ENCODE measurements around the gene BCL11B. TPM values are rescaled to one million over a fixed set of nuclear protein-coding genes. Genes with fewer than 3 reads are reported as not detected.

BCL11B gene
- total and polyA plus RNA-seq, 4 donors = 0.04 to 0.42 (median 0.16) TPM

DNA sequence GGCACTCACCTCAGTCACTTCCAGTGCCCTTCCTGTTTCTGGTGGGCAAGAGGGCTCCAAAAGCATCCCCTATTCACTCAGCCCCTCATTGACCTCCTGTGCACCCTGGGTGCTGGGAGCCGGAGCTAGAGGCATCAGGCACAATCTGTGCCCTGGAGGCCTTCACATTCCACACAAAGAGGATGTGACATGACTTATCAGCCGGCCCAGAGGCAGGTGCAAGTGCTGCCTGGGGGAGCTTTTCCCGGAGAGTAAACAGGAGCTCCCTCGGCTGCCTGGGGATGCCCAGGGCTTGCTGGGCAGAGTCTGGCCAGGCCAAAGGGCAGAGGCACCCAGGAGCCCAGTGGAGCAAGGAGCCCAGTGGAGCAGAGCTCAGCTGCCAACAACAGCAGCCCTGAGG is 64.5 kb downstream of the BCL11B start:
- Histone ChIP-seq H3K9ac (ENCODE audit: low read depth in 1 of 2, low read length in 2 of 2) (no peak overlapping the region), H3K27ac (ENCODE audit: low read depth in 1 of 2, low read length in 2 of 2) (no peak overlapping the region), H3K4me3 (ENCODE audit: low read depth in 1 of 3, low read length in 3 of 3) (no peak overlapping the region), H3K36me3 (ENCODE audit: control insufficient read depth in 4 of 4, insufficient read depth in 3 of 4, low read depth in 1 of 4, low read length in 3 of 4) (no peaks in the 10 kb centered on the region), H3K27me3 (ENCODE audit: control insufficient read depth in 4 of 4, insufficient read depth in 4 of 4, low read length in 3 of 4) (no peaks in the 10 kb centered on the region), H3K4me1 (ENCODE audit: control insufficient read depth in 4 of 4, insufficient read depth in 4 of 4, low read length in 3 of 4) (no peaks in the 10 kb centered on the region), H3K9me3 (ENCODE audit: control insufficient read depth in 4 of 4, low read length in 3 of 4) (no peaks in the 10 kb centered on the region)
- WGBS = 42% methylated on average over 4 of the region's 4 CpGs
- DNase-seq (ENCODE audit: low spot score) = no peak
- no peak for TF ChIP-seq RAD21 (IDR thresholded peaks at IDR 0.05)
- no peak for TF ChIP-seq FOXA2 (IDR thresholded peaks at IDR 0.05)
- TF ChIP-seq NR2F2 (IDR thresholded peaks at IDR 0.05) = no peak
- no peak for TF ChIP-seq TAF1 (conservative IDR thresholded peaks at IDR 0.05)
- TF ChIP-seq, protein P1, sequence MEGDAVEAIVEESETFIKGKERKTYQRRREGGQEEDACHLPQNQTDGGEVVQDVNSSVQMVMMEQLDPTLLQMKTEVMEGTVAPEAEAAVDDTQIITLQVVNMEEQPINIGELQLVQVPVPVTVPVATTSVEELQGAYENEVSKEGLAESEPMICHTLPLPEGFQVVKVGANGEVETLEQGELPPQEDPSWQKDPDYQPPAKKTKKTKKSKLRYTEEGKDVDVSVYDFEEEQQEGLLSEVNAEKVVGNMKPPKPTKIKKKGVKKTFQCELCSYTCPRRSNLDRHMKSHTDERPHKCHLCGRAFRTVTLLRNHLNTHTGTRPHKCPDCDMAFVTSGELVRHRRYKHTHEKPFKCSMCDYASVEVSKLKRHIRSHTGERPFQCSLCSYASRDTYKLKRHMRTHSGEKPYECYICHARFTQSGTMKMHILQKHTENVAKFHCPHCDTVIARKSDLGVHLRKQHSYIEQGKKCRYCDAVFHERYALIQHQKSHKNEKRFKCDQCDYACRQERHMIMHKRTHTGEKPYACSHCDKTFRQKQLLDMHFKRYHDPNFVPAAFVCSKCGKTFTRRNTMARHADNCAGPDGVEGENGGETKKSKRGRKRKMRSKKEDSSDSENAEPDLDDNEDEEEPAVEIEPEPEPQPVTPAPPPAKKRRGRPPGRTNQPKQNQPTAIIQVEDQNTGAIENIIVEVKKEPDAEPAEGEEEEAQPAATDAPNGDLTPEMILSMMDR (IDR thresholded peaks at IDR 0.05; ENCODE audit: low read depth, low read length, missing input control) = no peak
- no peak for TF ChIP-seq ZBTB33 (IDR thresholded peaks at IDR 0.05)
- TF ChIP-seq SP1 (IDR thresholded peaks at IDR 0.05) = no peak
- TF ChIP-seq GABPA (IDR thresholded peaks at IDR 0.05 in 1 of 2, conservative IDR thresholded peaks at IDR 0.05 in 1 of 2) = no peak

DNA sequence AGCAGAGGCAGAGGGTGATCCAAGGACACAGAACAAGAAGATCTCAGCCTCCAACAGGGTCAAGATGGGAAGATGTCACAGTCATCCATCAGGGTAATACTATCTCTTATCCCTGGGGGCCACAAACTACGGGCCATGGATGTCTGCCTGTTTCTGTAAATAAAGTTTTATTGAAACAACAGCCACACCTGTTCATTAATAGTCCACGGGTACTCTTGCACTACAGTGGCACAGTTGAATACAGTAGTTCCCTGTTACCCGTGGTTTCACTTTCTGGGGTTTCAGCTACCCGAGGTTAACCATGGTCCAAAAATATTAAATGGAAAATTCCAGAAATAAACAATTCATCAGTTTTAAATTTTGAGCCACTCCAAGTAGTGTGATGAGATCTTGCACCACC is 65.9 kb downstream of the BCL11B start:
- Histone ChIP-seq H3K36me3 (ENCODE audit: control insufficient read depth in 4 of 4, insufficient read depth in 3 of 4, low read depth in 1 of 4, low read length in 3 of 4) (no peaks in the 10 kb centered on the region), H3K4me3 (ENCODE audit: low read depth in 1 of 3, low read length in 3 of 3) (no peak overlapping the region), H3K9ac (ENCODE audit: low read depth in 1 of 2, low read length in 2 of 2) (no peak overlapping the region), H3K27me3 (ENCODE audit: control insufficient read depth in 4 of 4, insufficient read depth in 4 of 4, low read length in 3 of 4) (no peaks in the 10 kb centered on the region), H3K4me1 (ENCODE audit: control insufficient read depth in 4 of 4, insufficient read depth in 4 of 4, low read length in 3 of 4) (no peaks in the 10 kb centered on the region), H3K9me3 (ENCODE audit: control insufficient read depth in 4 of 4, low read length in 3 of 4) (no peaks in the 10 kb centered on the region), H3K27ac (ENCODE audit: low read depth in 1 of 2, low read length in 2 of 2) (no peak overlapping the region)
- 84% methylated on average over 4 of the region's 4 CpGs for WGBS
- DNase-seq (ENCODE audit: low spot score) = no peak
- TF ChIP-seq ZBTB33 (IDR thresholded peaks at IDR 0.05) (no peak), RAD21 (IDR thresholded peaks at IDR 0.05) (no peak), FOXA1 (IDR thresholded peaks at IDR 0.05) (no peak), REST (IDR thresholded peaks at IDR 0.05) (no peak), JUND (IDR thresholded peaks at IDR 0.05) (no peak), GABPA (IDR thresholded peaks at IDR 0.05 in 1 of 2, conservative IDR thresholded peaks at IDR 0.05 in 1 of 2) (no peak), TAF1 (conservative IDR thresholded peaks at IDR 0.05) (no peak), RXRA (IDR thresholded peaks at IDR 0.05) (no peak), NR2F2 (IDR thresholded peaks at IDR 0.05) (no peak), ATF3 (IDR thresholded peaks at IDR 0.05) (no peak), MAX (IDR thresholded peaks at IDR 0.05) (no peak), EGR1 (IDR thresholded peaks at IDR 0.05; ENCODE audit: low read depth in 2 of 2) (no peak), SP1 (IDR thresholded peaks at IDR 0.05) (no peak), YY1 (IDR thresholded peaks at IDR 0.05) (no peak), FOXA2 (IDR thresholded peaks at IDR 0.05) (no peak)
- TF ChIP-seq, protein P1 (IDR thresholded peaks at IDR 0.05; ENCODE audit: low read depth, low read length, missing input control) = no peak

Measured in liver (tissue), 9 donors.